Keratinocyte (primary cell): ENCODE measurements around the gene IGHMBP2.

Source experiments
- CTCF ChIP-seq, 3 experiments: IDR thresholded peaks in 1 of 3; conservative IDR thresholded peaks in 1 of 3; optimal IDR thresholded peaks in 1 of 3; 2 replicates in 2 of 3; 3 replicates in 1 of 3; pipeline versions ENCODE3 to v1.5.1; 2011; ENCODE audit warnings: low read length in 3 of 3, mild to moderate bottlenecking in 3 of 3, moderate library complexity in 2 of 3, control low read depth in 1 of 3, inconsistent platforms in 1 of 3; ENCODE audit not compliant: insufficient read depth in 2 of 3; ENCODE audit errors: extremely low read depth in 1 of 3
- EZH2 ChIP-seq: IDR thresholded peaks from one replicate; pipeline ENCODE4 v1.6.1; 2012; ENCODE audit warnings: inconsistent platforms, mild to moderate bottlenecking, low read length, moderate library complexity

GRCh38 chr11:68890490-68891231 is 13.0 kb upstream of the IGHMBP2 start:
- TF ChIP-seq CTCF (optimal IDR thresholded peaks at IDR 0.05 in 1 of 3, IDR thresholded peaks at IDR 0.05 in 1 of 3, conservative IDR thresholded peaks at IDR 0.05 in 1 of 3; ENCODE audit: extremely low read depth in 1 of 3, insufficient read depth in 2 of 3, low read length in 3 of 3), result no peak
- TF ChIP-seq EZH2, result no peak
